HG03439 (cell line): Measurements from ENCODE around the gene TMEM9B.
"Not testable (repeated sequence)": the region's sequence is repeated elsewhere in the genome, so short reads cannot be mapped to it uniquely, and the experiment has no call there.

Experiments
- ATAC-seq: cut with Tn5 transposase; IDR thresholded peaks from one replicate; pipeline ENCODE4 v1.9.1; 2021; ENCODE audit warnings: mild to moderate bottlenecking, moderate library complexity; ENCODE audit not compliant: unreplicated experiment

TMEM9B gene

DNA sequence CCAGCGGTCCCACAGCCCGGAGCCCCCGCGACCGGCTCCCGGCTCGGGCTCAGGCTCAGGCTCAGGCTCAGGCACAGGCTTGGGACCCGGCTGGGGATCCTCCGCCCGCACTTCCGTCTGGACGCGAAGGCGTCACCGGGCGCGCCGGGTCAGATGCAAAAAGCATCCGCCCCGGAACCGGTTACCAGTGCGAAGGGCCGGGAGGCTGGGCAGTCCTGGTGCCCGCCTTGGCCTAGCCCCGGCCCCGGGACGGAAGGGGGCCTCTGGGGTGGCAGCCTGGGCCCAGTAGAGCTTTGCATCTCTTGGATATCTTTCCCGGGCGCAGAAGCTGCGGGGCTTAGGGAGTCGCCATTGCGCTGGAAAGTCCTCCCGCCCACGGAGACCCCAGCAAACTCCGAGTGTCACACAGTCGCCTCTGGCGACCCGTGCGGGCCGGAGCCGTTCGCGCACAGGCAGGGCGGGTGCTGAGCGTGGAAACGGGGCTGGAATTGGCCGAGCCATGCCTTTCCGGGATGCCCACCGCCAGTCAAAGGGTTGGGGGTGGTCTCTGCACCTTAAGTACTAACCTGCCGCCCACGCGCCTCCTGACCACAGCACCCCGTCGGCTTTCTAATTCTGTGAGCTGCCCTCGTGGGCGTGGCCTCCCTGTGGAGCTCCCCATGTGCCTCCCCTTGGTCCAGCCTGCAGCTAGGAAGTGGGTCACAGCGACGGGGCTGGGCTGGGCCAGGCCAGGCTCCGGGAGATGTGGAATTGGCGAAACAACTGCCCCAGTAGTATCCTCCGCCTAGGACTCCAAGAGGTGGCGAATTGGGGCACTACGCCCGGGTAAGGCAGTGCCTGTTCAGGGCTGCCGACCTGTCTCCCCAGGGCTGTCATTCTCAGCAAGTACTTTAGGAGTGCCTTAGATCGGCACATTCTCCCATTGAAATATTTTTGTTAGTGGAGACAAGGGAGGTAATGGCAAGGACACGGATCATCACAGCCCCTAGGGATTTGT is at the start of gene TMEM9B:
Gene TMEM9B, minus strand, starts transcription at position 119 of the 997 bp plus-strand sequence. CDS start 129 bp downstream, outside the sequence.
- peak; percentile 72 for ATAC-seq

- no peak for ATAC-seq
Observed at GRCh38 chr11:9013373-9013772, 49.1 kb upstream of the TMEM9B start.

- ATAC-seq: not testable (repeated sequence)
Observed at GRCh38 chr11:9009538-9009937, 45.3 kb upstream of the TMEM9B start.

DNA sequence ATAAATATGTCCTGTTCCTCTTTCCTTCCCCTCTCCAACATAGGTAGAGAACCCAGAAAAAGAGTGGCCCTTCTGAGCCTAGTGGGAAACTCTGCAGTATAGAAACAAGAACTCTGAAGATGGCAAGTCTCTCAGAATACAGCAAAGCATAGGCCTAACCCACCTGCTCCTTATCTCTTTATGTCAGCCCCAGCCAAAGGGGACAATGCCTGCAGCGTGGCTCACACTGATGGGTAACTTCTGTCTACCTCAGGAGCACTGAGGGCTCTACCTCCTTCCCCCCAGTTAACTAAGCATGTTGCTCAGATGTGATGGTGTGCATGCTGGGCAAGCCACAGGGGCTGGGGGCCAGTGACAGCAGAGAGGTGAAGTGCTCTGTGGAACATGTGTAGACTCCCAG is 44.4 kb upstream of the TMEM9B start:
- no peak for ATAC-seq

DNA sequence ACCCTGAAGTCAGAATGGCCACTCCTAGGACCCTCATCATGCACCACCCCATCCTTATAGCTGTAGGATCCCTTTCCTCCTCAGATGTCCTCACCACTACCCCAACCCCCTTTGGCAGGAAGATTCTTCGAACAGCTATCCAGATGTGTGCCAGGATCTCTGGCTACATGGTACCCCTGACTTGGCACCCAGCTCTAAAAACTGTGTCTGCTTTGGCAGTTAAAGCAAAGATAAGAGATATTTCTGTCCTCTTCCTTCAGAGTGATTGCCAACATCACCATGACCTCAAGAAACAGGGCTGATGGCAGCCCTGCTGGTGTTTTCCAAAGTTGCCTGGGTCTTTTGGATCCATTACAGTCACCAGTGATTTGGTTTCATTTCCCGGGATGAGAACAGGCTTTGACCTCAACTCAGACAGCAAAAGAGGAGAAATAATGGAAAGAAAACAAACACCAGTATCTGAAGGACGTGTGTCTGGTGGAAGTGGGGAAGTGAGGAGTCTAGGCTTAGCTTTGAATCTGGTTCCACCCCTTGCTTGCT is 43.8 kb upstream of the TMEM9B start:
- no peak for ATAC-seq

DNA sequence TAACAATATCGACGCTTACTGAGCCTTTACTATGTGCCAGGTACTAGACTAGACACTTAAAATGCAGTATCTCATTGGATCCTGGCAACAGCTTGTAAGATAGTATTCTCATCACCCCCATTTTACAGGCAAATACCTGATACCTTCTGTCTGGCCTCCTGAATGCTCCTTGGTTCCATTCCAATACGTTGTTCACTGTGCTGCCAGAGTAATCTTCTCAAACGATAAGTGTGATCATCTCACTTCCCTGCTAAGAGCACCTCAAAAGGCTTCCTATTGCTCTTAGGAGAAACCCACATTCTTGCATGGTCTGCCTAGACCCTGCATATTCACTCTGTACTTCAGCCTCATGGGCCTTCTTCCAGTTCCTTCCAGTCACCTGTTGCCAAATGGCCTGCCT is 40.8 kb upstream of the TMEM9B start:
- no peak for ATAC-seq

DNA sequence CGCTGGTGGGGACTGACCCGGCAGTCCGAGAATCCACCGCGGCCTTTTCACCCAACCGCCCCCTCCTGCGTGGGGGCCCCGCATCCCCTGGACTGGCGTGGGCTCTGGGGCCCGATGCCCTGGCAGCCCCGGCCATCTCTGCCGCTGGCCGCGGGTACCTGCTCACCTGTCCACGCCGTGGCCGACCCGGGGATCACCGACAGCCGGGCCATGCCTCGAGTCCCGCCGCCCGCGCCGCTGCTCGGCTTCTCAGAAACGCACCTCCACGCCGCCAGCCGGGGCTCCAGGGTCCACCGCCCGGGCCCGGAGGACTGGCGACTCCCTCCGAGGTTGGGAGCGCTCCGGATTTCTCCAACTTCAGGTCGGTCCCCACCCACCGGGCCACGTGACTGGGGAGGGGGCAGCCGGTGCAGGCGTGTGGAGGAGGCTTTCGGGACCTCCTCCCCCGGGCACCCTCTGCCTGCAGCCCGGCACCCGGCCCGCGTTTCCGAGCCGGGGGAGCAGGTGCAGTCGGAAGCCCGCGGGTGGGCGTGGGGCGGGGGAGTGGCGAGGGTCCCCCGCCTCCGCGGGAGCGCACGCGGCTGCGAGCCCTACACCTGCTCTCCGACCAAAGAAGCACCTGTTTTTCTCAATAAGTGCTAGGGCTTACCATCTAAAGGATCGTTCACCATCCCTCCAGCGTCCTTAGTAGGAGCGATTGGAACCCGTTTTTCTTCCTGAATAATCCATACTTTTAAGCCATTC is 40.1 kb upstream of the TMEM9B start:
- ATAC-seq: no peak

DNA sequence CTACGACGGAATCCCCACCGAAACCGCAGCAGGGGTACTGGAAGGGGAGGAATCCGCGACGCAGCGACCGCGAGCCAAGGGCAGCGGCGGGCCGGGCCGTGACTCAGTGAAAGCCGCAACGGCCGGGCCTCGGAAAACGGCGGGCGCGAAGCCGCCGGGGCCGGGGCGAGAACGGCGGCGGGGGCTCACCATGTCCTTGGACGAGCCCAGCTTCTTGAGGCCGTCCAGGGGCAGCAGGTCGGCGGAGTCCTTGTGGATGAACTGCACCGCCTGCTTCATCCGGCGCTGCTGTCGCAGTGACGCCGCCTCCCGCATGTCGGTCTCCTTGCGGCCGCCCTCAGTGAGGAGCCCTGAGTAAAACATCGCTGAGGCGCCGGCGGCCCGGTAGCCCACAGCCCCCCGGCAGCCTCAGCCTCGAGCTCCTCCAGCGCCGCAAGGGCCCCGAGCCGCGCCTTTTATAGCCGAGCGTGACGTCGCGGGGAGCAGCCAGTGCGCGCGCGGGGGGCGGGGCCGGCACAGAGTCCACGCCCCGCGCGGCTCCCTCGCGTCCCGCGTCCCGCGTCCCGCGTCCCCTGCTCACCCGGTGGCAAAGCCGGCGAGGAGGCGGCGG is 39.4 kb upstream of the TMEM9B start, which contains the start of gene NRIP3:
Gene NRIP3, minus strand, starts transcription at position 429 of the 610 bp plus-strand sequence. Its CDS starts 66 bp downstream, at position 363.
- no peak for ATAC-seq

GRCh38 chr11:9002920-9003572 is 38.8 kb upstream of the TMEM9B start:
- no peak for ATAC-seq

GRCh38 chr11:9001736-9002135 is 37.5 kb upstream of the TMEM9B start:
- ATAC-seq: no peak

GRCh38 chr11:8998017-8998416 is 33.8 kb upstream of the TMEM9B start:
- no peak for ATAC-seq

GRCh38 chr11:8997451-8997850 is 33.2 kb upstream of the TMEM9B start:
- ATAC-seq: no peak

GRCh38 chr11:8989453-8989852 is 25.2 kb upstream of the TMEM9B start:
- ATAC-seq: no peak

DNA sequence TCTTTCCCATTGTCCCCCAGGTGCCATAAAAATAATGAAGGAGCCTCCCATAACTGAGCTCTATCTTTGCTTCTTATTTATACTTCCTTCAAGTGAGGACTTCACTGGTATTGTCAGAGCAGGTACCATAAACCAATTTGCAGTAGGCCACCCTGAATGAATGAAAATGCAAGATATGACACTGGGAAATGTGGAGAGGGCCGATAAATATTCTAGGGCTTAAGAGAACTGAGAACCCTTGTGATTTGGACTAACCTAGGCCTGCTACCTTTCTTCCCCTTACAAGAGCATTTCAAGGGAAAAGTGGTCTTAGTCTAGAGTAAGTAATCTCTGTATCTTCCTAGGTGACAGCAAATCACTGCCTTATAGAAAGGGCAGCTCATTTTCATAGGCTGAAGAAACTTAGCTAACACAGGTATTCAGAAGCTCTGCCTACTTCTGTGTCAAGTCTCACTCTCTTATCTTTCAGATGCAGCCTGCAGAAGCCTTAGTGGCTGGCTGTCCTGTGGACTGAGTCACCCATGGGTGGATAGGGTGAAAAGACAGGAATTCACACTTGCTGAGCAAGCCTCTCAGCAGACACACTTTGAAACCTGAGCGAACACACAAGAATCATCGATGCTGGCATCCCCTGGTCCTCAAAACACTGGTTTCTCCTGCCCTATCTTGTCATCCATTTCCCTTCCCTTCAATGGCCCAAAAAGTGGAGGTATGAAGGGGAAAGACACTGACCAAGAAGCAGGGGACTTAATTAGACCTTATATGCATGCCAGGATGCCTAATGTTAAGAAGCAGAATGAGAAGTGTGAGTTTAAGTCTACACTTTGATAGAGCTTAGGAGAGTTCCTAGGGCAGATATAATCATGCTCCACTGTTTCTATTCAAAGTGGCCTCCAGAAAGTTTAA is 24.3 kb upstream of the TMEM9B start:
- no peak for ATAC-seq

GRCh38 chr11:8987446-8987845 is 23.2 kb upstream of the TMEM9B start:
- no peak for ATAC-seq

GRCh38 chr11:8986772-8987171 is 22.5 kb upstream of the TMEM9B start:
- not testable (repeated sequence) for ATAC-seq

DNA sequence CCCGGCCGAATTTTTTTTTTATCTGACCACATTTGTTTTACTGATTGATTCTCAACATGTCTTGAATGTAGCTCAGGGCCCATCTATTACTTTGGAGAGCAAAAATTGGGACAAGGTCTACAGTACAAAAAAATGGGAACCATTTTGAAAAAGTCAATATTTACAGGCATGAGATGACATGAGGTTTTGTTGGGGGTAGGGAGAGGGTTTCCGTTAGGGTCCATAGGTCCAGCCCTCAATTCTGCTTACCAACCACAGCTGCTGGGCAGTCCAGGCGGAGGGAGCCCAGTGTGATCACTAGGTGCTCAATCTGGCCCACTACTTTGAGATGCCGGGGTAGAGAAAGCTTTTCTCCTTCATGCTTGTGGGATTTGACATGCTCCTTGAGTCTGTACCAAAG is 21.2 kb upstream of the TMEM9B start:
- ATAC-seq: no peak

- no peak for ATAC-seq
Observed at GRCh38 chr11:8983552-8983951, 19.3 kb upstream of the TMEM9B start.

GRCh38 chr11:8980485-8980884 is 16.2 kb upstream of the TMEM9B start:
- no peak for ATAC-seq
